Measurements from ENCODE around the gene WDR82.
"Not testable (repeated sequence)": the region's sequence is repeated elsewhere in the genome, so short reads cannot be mapped to it uniquely, and the experiment has no call there.

The WDR82 gene

GRCh38 chr3:52289747-52290595 is 11.5 kb upstream of the WDR82 start:
- DNase-seq (ENCODE audit: low read depth in 2 of 2) = no peak

- DNase-seq (ENCODE audit: low read depth in 2 of 2) = no peak
These were observed 10.9 kb upstream of the WDR82 start for GRCh38 chr3:52289338-52289746.

- DNase-seq (ENCODE audit: low read depth in 2 of 2) = no peak
These were observed 10.2 kb upstream of the WDR82 start for GRCh38 chr3:52288674-52289073.

- DNase-seq (ENCODE audit: low read depth in 2 of 2) = no peak
These were observed 8.3 kb upstream of the WDR82 start for GRCh38 chr3:52286777-52287110.

GRCh38 chr3:52284051-52284450 is 5.6 kb upstream of the WDR82 start:
- not testable (repeated sequence) for DNase-seq (ENCODE audit: low read depth in 2 of 2)

- DNase-seq (ENCODE audit: low read depth in 2 of 2) = no peak
These were observed 4.9 kb upstream of the WDR82 start for GRCh38 chr3:52283306-52283705.

- no peak for DNase-seq (ENCODE audit: low read depth in 2 of 2)
These were observed 3.7 kb upstream of the WDR82 start for GRCh38 chr3:52281981-52282801.

GRCh38 chr3:52280050-52280461 is 1.6 kb upstream of the WDR82 start:
- DNase-seq (ENCODE audit: low read depth in 2 of 2) = no peak

GRCh38 chr3:52279596-52279995 is 1.1 kb upstream of the WDR82 start:
- no peak for DNase-seq (ENCODE audit: low read depth in 2 of 2)

- no peak for DNase-seq (ENCODE audit: low read depth in 2 of 2)
These were observed 408 bp downstream of the WDR82 start for GRCh38 chr3:52277972-52278509.

GRCh38 chr3:52277071-52277964 is 1.1 kb downstream of the WDR82 start:
- DNase-seq (ENCODE audit: low read depth in 2 of 2) = no peak

GRCh38 chr3:52274781-52275180 is 3.7 kb downstream of the WDR82 start:
- DNase-seq (ENCODE audit: low read depth in 2 of 2) = not testable (repeated sequence)

GRCh38 chr3:52272831-52273230 is 5.6 kb downstream of the WDR82 start:
- DNase-seq (ENCODE audit: low read depth in 2 of 2) = no peak

GRCh38 chr3:52272172-52272571 is 6.3 kb downstream of the WDR82 start:
- not testable (repeated sequence) for DNase-seq (ENCODE audit: low read depth in 2 of 2)

GRCh38 chr3:52270252-52270754 is 8.1 kb downstream of the WDR82 start:
- no peak for DNase-seq (ENCODE audit: low read depth in 2 of 2)

- no peak for DNase-seq (ENCODE audit: low read depth in 2 of 2)
These were observed 8.7 kb downstream of the WDR82 start for GRCh38 chr3:52269776-52270175.

GRCh38 chr3:52268036-52268435 is 10.4 kb downstream of the WDR82 start:
- no peak for DNase-seq (ENCODE audit: low read depth in 2 of 2)

- DNase-seq (ENCODE audit: low read depth in 2 of 2) = no peak
These were observed 13.1 kb downstream of the WDR82 start for GRCh38 chr3:52265387-52265786.

GRCh38 chr3:52262447-52262846 is 16.0 kb downstream of the WDR82 start:
- DNase-seq (ENCODE audit: low read depth in 2 of 2) = no peak

- no peak for DNase-seq (ENCODE audit: low read depth in 2 of 2)
These were observed 19.0 kb downstream of the WDR82 start for GRCh38 chr3:52259448-52259847.

- no peak for DNase-seq (ENCODE audit: low read depth in 2 of 2)
These were observed 19.4 kb downstream of the WDR82 start for GRCh38 chr3:52259035-52259434.

Data from fibroblast of skin of left biceps (primary cell).